GM19328 (cell line): ENCODE results near the gene GDPGP1.
"Not testable (repeated sequence)": the region's sequence is repeated elsewhere in the genome, so short reads cannot be mapped to it uniquely, and the experiment has no call there.

Experiments
- ATAC-seq: cut with Tn5 transposase; IDR thresholded peaks from one replicate; pipeline ENCODE4 v1.9.1; 2021; ENCODE audit warnings: mild to moderate bottlenecking, moderate library complexity; ENCODE audit not compliant: unreplicated experiment

Gene GDPGP1

GRCh38 chr15:90234096-90234988 is at the start of gene GDPGP1:
Gene GDPGP1 (plus strand): TSS chr15:90234209. CDS start chr15:90240909, 6,700 bp downstream.
- ATAC-seq, result peak; percentile 71

- peak; percentile 61 for ATAC-seq
Observed at GRCh38 chr15:90184786-90185704, 49.0 kb upstream of the GDPGP1 start.

GRCh38 chr15:90187257-90187868 is 46.6 kb upstream of the GDPGP1 start:
- ATAC-seq, result no peak

- ATAC-seq, result not testable (repeated sequence)
Observed at GRCh38 chr15:90188065-90188464, 45.9 kb upstream of the GDPGP1 start.

- ATAC-seq, result no peak
Observed at GRCh38 chr15:90188914-90189748, 44.9 kb upstream of the GDPGP1 start.

GRCh38 chr15:90189781-90190467 is 44.1 kb upstream of the GDPGP1 start:
- no peak for ATAC-seq

GRCh38 chr15:90190606-90191343 is 43.2 kb upstream of the GDPGP1 start:
- ATAC-seq, result peak; percentile 51

GRCh38 chr15:90191344-90191687 is 42.7 kb upstream of the GDPGP1 start:
- ATAC-seq, result peak; percentile 6

GRCh38 chr15:90191794-90192509 is 42.1 kb upstream of the GDPGP1 start:
- peak; percentile 45 for ATAC-seq

- ATAC-seq, result no peak
Observed at GRCh38 chr15:90192961-90193786, 40.8 kb upstream of the GDPGP1 start.

GRCh38 chr15:90194655-90195054 is 39.4 kb upstream of the GDPGP1 start:
- no peak for ATAC-seq

GRCh38 chr15:90200534-90201129 is 33.4 kb upstream of the GDPGP1 start:
- ATAC-seq, result peak; percentile 33

- ATAC-seq, result peak; percentile 68
Observed at GRCh38 chr15:90201130-90201943, 32.7 kb upstream of the GDPGP1 start, which contains the start of gene SEMA4B. Gene SEMA4B (plus strand): TSS chr15:90201330. CDS start chr15:90201579, 249 bp downstream.

GRCh38 chr15:90201944-90202375 is 32.0 kb upstream of the GDPGP1 start:
- ATAC-seq, result no peak

GRCh38 chr15:90202929-90203328 is 31.1 kb upstream of the GDPGP1 start:
- ATAC-seq, result no peak

- ATAC-seq, result no peak
Observed at GRCh38 chr15:90203473-90203872, 30.5 kb upstream of the GDPGP1 start.
